ENCODE results near the gene DPEP1. TPM values are rescaled to one million over a fixed set of nuclear protein-coding genes. Genes with fewer than 3 reads are reported as not detected.

DPEP1 gene
- total RNA-seq, 1 experiment from 2014 or later = 13.6 TPM

- TF ChIP-seq, protein P1, sequence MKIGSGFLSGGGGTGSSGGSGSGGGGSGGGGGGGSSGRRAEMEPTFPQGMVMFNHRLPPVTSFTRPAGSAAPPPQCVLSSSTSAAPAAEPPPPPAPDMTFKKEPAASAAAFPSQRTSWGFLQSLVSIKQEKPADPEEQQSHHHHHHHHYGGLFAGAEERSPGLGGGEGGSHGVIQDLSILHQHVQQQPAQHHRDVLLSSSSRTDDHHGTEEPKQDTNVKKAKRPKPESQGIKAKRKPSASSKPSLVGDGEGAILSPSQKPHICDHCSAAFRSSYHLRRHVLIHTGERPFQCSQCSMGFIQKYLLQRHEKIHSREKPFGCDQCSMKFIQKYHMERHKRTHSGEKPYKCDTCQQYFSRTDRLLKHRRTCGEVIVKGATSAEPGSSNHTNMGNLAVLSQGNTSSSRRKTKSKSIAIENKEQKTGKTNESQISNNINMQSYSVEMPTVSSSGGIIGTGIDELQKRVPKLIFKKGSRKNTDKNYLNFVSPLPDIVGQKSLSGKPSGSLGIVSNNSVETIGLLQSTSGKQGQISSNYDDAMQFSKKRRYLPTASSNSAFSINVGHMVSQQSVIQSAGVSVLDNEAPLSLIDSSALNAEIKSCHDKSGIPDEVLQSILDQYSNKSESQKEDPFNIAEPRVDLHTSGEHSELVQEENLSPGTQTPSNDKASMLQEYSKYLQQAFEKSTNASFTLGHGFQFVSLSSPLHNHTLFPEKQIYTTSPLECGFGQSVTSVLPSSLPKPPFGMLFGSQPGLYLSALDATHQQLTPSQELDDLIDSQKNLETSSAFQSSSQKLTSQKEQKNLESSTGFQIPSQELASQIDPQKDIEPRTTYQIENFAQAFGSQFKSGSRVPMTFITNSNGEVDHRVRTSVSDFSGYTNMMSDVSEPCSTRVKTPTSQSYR (CRISPR knock-in tag; IDR thresholded peaks at IDR 0.05) = no peak
- TF ChIP-seq ZNF138 (CRISPR knock-in tag; conservative IDR thresholded peaks at IDR 0.05) = no peak
- TF ChIP-seq E2F4 (CRISPR knock-in tag; IDR thresholded peaks at IDR 0.05; ENCODE audit: borderline replicate concordance, low read depth) = no peak
- TF ChIP-seq, protein P2, sequence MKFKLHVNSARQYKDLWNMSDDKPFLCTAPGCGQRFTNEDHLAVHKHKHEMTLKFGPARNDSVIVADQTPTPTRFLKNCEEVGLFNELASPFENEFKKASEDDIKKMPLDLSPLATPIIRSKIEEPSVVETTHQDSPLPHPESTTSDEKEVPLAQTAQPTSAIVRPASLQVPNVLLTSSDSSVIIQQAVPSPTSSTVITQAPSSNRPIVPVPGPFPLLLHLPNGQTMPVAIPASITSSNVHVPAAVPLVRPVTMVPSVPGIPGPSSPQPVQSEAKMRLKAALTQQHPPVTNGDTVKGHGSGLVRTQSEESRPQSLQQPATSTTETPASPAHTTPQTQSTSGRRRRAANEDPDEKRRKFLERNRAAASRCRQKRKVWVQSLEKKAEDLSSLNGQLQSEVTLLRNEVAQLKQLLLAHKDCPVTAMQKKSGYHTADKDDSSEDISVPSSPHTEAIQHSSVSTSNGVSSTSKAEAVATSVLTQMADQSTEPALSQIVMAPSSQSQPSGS (CRISPR knock-in tag; IDR thresholded peaks at IDR 0.05; ENCODE audit: borderline replicate concordance, low read depth) = no peak
- TF ChIP-seq ESRRA (CRISPR knock-in tag; IDR thresholded peaks at IDR 0.05; ENCODE audit: borderline replicate concordance) = no peak
- TF ChIP-seq, protein P3, sequence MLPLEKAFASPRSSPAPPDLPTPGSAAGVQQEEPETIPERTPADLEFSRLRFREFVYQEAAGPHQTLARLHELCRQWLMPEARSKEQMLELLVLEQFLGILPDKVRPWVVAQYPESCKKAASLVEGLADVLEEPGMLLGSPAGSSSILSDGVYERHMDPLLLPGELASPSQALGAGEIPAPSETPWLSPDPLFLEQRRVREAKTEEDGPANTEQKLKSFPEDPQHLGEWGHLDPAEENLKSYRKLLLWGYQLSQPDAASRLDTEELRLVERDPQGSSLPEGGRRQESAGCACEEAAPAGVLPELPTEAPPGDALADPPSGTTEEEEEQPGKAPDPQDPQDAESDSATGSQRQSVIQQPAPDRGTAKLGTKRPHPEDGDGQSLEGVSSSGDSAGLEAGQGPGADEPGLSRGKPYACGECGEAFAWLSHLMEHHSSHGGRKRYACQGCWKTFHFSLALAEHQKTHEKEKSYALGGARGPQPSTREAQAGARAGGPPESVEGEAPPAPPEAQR (CRISPR knock-in tag; IDR thresholded peaks at IDR 0.05) = no peak
- no peak for TF ChIP-seq CREB1 (CRISPR knock-in tag; IDR thresholded peaks at IDR 0.05)
- no peak for TF ChIP-seq GABPB1 (CRISPR knock-in tag; IDR thresholded peaks at IDR 0.05)
- TF ChIP-seq ERG (CRISPR knock-in tag; IDR thresholded peaks at IDR 0.05) = no peak
- no peak for TF ChIP-seq ZNF671 (CRISPR knock-in tag; IDR thresholded peaks at IDR 0.05)
- no peak for TF ChIP-seq EMX1 (CRISPR knock-in tag; IDR thresholded peaks at IDR 0.05)
- H3K4me3 Mint-ChIP-seq = no peak overlapping the region
- no peaks in the 10 kb centered on the region for H3K9me3 Mint-ChIP-seq
- H3K27me3 Mint-ChIP-seq (ENCODE audit: low read depth) = no peaks in the 10 kb centered on the region
- ChIA-PET POLR2A (interaction anchor here (0.8 kb wide), 1 partner anchor 52 kb away, joined by 3 read pairs; the partner anchor contains the start of genes CHMP1A and SPATA33), CTCF (interaction anchor here (1.5 kb wide), 1 partner anchor 10 kb away, joined by 4 read pairs; no protein-coding TSS in a partner anchor)
- H3K27ac Mint-ChIP-seq = no peak overlapping the region
- H3K4me1 Mint-ChIP-seq = peaks cover 10% of the 10 kb centered on the region
- no peaks in the 10 kb centered on the region for H3K36me3 Mint-ChIP-seq
- ATAC-seq = no peak
- DNase-seq (ENCODE audit: low spot score) = no peak
These were observed 8.1 kb upstream of the DPEP1 start for GRCh38 chr16:89605186-89605970.

DNA sequence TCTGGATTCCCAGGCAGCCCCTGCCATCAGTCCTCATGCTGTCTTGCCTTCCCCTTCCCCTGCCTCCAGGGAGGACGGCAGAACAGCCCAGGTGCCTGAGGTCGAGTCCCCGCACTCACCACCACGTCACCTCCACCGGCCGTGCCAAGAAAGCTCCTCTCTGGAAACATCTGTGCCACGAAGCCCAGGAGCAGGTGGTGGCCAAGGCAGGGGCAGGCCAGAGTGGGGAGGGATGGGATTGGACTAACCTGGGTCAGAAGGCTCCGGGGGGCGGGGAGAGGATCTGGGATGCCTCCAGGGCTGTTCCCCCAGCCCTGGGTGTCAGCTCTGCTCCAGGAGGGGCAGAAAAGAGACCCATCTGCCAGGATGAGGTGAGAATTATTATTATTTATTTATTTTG, 7.4 kb upstream of the DPEP1 start:
- DNase-seq (ENCODE audit: low spot score) = no peak
- H3K4me1 Mint-ChIP-seq = peaks cover 10% of the 10 kb centered on the region
- H3K27ac Mint-ChIP-seq = no peak overlapping the region
- ATAC-seq = no peak
- POLR2A ChIA-PET = interaction anchor here (0.8 kb wide), 1 partner anchor 52 kb away, joined by 3 read pairs; the partner anchor contains the start of genes CHMP1A and SPATA33
- TF ChIP-seq FOXJ3 (CRISPR knock-in tag; IDR thresholded peaks at IDR 0.05; ENCODE audit: borderline replicate concordance) (no peak), ZNF138 (CRISPR knock-in tag; conservative IDR thresholded peaks at IDR 0.05) (no peak), E2F1 (CRISPR knock-in tag; IDR thresholded peaks at IDR 0.05) (no peak), ESRRA (CRISPR knock-in tag; IDR thresholded peaks at IDR 0.05; ENCODE audit: borderline replicate concordance) (no peak), MYBL2 (CRISPR knock-in tag; IDR thresholded peaks at IDR 0.05) (no peak), CREB1 (CRISPR knock-in tag; IDR thresholded peaks at IDR 0.05) (no peak), TEAD4 (CRISPR knock-in tag; IDR thresholded peaks at IDR 0.05) (no peak), ZNF416 (CRISPR knock-in tag; IDR thresholded peaks at IDR 0.05) (no peak)
- TF ChIP-seq, protein P4, sequence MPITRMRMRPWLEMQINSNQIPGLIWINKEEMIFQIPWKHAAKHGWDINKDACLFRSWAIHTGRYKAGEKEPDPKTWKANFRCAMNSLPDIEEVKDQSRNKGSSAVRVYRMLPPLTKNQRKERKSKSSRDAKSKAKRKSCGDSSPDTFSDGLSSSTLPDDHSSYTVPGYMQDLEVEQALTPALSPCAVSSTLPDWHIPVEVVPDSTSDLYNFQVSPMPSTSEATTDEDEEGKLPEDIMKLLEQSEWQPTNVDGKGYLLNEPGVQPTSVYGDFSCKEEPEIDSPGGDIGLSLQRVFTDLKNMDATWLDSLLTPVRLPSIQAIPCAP (CRISPR knock-in tag; IDR thresholded peaks at IDR 0.05) = no peak
- TF ChIP-seq, protein P5, sequence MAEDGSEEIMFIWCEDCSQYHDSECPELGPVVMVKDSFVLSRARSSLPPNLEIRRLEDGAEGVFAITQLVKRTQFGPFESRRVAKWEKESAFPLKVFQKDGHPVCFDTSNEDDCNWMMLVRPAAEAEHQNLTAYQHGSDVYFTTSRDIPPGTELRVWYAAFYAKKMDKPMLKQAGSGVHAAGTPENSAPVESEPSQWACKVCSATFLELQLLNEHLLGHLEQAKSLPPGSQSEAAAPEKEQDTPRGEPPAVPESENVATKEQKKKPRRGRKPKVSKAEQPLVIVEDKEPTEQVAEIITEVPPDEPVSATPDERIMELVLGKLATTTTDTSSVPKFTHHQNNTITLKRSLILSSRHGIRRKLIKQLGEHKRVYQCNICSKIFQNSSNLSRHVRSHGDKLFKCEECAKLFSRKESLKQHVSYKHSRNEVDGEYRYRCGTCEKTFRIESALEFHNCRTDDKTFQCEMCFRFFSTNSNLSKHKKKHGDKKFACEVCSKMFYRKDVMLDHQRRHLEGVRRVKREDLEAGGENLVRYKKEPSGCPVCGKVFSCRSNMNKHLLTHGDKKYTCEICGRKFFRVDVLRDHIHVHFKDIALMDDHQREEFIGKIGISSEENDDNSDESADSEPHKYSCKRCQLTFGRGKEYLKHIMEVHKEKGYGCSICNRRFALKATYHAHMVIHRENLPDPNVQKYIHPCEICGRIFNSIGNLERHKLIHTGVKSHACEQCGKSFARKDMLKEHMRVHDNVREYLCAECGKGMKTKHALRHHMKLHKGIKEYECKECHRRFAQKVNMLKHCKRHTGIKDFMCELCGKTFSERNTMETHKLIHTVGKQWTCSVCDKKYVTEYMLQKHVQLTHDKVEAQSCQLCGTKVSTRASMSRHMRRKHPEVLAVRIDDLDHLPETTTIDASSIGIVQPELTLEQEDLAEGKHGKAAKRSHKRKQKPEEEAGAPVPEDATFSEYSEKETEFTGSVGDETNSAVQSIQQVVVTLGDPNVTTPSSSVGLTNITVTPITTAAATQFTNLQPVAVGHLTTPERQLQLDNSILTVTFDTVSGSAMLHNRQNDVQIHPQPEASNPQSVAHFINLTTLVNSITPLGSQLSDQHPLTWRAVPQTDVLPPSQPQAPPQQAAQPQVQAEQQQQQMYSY (CRISPR knock-in tag; IDR thresholded peaks at IDR 0.05) = no peak
- no peaks in the 10 kb centered on the region for H3K9me3 Mint-ChIP-seq
- no peak overlapping the region for H3K4me3 Mint-ChIP-seq
- CTCF ChIA-PET = interaction anchor here (0.5 to 1.5 kb wide), 2 partner anchors 9 to 17 kb away, joined by 4 read pairs; no protein-coding TSS in a partner anchor
- H3K27me3 Mint-ChIP-seq (ENCODE audit: low read depth) = no peaks in the 10 kb centered on the region
- no peaks in the 10 kb centered on the region for H3K36me3 Mint-ChIP-seq

Measured in WTC11 (cell line).